ENCODE results near the gene CCDC192.

DNA sequence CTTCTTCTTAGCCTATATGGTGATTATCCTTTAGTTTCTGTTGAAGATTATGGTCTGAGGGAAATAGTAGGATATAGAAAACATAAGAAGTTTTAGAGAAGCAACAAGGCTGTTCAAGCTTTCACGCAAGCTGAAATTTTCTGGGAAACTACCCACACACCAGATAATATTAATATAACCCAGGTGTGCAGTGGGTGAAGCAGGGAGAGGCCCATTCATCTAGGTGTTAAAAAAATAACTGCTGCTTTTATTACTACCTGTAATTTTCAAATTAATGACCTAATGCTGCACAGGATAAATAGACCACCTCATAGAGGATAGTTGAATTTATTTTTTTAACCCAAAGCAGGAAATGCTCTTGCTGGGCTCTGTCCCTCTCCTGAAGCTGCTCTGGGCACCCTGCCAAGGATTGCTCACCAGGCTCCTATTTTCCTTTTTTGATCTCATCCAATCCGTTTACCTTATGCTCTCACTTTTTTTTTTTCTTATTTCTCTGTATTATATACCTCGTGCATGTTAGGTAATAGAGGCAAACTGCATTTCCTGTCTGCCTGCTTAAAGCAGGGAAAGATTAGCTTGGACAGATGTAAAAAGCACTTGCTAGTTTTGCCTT is 256.1 kb downstream of the CCDC192 start:
- TF ChIP-seq, protein P1, sequence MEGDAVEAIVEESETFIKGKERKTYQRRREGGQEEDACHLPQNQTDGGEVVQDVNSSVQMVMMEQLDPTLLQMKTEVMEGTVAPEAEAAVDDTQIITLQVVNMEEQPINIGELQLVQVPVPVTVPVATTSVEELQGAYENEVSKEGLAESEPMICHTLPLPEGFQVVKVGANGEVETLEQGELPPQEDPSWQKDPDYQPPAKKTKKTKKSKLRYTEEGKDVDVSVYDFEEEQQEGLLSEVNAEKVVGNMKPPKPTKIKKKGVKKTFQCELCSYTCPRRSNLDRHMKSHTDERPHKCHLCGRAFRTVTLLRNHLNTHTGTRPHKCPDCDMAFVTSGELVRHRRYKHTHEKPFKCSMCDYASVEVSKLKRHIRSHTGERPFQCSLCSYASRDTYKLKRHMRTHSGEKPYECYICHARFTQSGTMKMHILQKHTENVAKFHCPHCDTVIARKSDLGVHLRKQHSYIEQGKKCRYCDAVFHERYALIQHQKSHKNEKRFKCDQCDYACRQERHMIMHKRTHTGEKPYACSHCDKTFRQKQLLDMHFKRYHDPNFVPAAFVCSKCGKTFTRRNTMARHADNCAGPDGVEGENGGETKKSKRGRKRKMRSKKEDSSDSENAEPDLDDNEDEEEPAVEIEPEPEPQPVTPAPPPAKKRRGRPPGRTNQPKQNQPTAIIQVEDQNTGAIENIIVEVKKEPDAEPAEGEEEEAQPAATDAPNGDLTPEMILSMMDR (conservative IDR thresholded peaks at IDR 0.05) = no peak
- TF ChIP-seq ZFX (IDR thresholded peaks at IDR 0.05) = no peak
